Transverse colon (tissue), 4 donors: ENCODE results near the gene TBX6.

Experiments used
- CTCF ChIP-seq, 5 experiments: fragments of 200-600 bp in 3 of 5; fragments of 450-650 bp in 2 of 5; sonication (generic) in 3 of 5; IDR thresholded peaks; 1 replicate in 2 of 5; 2 replicates in 3 of 5; pipeline ENCODE4 v1.5.1; 2016 to 2017; ENCODE audit warnings: antibody characterized with exemption in 5 of 5, inconsistent platforms in 3 of 5, mild to moderate bottlenecking in 2 of 5, moderate library complexity in 1 of 5
- POLR2A ChIP-seq: fragments of 450-650 bp; IDR thresholded peaks from one replicate; pipeline ENCODE4 v1.6.1; 2016; ENCODE audit warnings: antibody characterized with exemption, mild to moderate bottlenecking, moderate library complexity
- POLR2AphosphoS5 ChIP-seq, 3 donors: sonication (generic); formaldehyde crosslinking; IDR thresholded peaks; one replicate each; pipeline ENCODE4 v1.6.1; 2016; ENCODE audit warnings: antibody characterized with exemption in 3 of 3

GRCh38 chr16:30110661-30111060, 18.9 kb upstream of the TBX6 start:
- no peak for TF ChIP-seq POLR2AphosphoS5 (IDR thresholded peaks at IDR 0.05)
- TF ChIP-seq CTCF (IDR thresholded peaks at IDR 0.05): no peak
- no peak for TF ChIP-seq POLR2A
